ENCODE data around the gene CGB5.
A peak's percentile ranks its signal among the peaks of the same experiment; 100 is the strongest.

CGB5 gene

DNA sequence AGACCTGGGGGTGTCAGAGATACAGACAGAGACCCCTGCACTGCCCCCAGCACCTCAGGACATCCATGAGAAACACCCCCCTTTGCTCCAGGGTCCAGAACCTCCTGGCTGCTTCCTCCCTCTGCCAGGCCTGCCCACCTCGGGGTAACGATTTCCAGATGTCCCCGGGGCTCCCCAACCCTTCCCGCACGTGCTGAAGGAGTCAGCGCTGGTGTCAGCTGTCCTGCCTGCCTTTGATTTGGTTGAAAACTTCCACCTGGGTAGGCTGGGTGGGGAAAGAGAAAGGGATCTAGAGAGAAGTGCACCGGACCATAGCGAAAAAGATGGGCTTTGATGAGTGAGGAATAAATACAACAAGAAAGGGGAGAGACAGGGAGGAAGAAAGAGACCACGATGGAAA lies 15.4 kb downstream of the CGB5 start:
- no peak for DNase-seq

DNA sequence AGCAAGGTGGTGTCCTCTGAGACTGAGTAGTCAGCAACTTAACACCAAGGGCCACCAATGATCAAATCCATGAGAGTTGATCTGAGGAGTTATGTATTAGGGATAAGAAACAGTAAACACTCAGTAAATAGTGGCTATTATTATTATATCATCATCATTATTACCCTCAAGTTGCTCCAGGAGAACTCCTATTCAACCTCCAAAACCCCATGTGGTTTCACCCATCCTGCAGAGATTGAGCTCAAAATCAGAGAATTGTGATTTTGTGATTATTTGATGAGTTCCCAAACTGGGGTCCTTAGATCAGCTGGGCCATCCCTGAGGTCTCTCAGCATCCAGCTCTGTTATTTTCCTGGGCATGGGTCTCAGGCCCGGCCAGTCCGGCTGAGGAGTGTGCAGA lies 17.4 kb downstream of the CGB5 start:
- DNase-seq = no peak

DNA sequence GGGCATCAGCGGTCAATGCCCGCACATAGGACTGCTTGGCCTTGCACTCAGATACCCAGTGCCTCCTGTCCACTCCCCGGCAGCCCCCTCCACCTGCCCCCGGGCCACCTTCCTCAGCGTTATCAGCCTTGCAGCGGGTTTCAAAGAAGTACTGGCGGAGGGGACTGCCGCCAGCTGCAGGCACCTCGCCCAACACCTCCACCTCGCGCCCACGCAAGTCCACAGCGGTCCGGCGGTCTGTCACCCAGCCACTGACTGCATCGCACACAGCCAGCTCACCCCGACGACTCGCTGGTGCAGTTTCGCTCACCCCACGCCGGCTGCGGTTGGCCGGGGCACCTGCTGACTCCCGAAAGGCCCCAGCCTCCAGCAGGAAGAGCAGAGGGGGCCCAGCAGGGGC lies 17.8 kb downstream of the CGB5 start:
- no peak for DNase-seq

DNA sequence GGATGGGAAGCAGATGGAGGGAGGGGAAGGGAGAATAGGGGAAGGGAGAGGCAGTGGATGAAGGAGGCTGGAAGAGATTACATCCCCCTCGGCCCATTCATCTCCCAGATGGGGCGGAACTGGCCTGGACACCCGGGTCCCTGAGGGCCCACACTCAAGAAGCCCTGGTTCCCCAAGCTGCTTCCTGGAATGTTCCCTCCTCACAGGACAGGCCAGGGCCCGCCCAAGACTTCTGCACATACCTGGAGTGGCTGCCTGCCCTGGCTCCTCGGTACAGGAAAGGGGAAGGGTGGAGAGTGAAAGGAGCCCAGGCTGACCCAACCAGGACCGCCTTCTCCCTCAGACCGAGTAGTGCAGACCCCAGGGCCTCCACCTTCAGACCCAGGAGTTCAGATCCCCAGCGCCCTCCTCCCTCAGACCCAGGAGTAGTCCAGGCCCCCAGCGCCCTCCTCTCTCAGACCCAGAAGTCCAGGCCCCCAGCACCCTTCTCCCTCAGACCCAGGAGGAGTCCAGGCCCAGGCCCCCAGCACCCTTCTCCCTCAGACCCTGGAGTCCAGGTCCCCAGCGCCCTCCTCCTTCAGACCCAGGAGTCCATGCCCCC lies 20.5 kb downstream of the CGB5 start:
- no peak for DNase-seq

DNA sequence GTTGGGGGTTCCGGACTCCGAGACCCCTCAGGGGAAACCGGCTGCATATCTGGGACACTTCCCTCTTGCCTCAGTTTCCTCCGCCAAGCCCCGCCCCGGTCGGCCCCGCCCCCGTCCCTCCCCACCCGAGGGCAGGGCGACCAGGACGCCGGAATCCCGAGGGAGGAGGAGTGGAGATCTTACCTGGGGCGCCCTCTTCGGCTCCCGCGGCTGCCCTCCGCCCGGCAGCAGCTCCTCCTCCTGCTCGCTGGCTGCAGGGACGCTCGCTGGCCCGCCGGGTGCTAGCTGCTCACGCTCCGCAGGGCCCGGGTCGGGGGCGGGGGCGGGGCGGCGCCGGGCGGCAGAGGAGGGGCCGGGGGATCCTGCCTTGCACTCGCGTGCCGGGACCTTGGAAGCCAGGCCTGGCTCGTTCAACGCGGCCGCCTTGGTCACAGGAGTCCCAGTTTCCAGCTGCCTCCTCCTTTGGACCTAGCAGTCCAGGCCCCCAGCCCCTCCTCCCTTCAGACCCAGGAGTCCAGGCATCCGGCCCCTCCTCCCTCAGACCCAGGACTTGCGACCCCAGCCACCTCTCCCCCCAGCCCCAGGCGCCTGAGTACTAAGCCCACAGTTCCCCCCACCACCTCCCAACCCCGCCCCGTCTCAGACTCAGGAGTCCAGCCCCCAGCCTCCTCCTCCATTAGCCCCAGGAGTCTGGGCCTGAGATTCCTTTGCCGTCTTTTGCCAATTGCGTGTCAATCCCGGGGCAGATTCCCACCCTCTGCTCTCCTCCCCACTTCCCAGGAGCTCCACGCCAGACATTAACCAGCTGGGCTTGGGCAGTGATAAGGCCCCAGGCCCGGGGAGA lies 21.3 kb downstream of the CGB5 start, which contains the start of gene NTF4:
TSS of gene NTF4 (minus strand) at position 51 of the 844 bp plus-strand sequence. CDS start 2,821 bp downstream, outside the sequence.
- DNase-seq = no peak

DNA sequence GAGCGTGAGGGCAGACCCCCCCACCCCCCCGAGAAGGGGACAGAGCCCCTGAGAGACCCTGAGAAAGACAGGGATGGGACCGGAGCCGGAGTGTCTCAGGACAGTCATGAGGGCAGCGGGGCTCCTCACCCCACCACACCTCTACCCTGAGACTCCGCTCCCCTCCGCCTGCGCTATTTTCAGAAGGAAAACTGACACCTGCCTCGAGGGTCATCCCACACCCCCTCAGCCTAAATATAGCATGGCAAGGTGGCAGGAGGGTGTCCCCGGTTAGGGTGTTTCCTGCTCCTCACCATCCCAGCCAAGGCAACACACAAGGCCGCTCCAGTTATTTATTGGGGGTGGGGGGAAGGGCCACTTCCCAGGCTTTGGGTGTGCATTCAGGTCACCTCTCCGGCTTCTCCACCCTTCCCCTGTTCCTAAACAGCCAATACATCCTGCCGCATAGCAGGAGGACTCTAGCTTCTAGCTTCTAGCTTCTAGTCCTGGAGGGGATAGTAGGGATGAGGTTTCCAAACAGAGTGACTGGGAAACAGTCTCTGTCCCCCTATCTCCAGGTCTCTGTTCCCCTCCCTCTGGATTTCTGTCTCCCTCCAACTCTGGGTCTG lies 22.4 kb downstream of the CGB5 start:
- no peak for DNase-seq

DNA sequence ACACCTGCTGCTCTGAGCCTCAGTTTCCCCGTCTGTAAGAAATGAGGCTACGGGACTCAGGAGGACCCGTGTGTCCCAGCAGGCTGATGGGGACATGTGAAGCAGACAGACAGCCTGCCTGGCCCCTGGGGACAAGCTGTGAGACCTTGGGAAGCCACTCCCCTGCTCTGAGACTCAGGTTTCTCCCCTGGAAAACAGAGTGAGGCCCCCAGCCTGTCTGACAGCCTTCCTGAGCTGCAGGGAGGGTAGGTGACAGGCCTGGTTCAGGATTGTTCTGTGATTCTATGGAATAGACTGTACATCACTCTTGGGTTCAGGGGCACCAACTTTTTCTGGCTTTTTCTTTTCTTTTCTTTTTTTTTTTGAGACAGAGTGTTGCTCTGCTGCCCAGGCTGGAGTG lies 23.9 kb downstream of the CGB5 start:
- no peak for DNase-seq

DNA sequence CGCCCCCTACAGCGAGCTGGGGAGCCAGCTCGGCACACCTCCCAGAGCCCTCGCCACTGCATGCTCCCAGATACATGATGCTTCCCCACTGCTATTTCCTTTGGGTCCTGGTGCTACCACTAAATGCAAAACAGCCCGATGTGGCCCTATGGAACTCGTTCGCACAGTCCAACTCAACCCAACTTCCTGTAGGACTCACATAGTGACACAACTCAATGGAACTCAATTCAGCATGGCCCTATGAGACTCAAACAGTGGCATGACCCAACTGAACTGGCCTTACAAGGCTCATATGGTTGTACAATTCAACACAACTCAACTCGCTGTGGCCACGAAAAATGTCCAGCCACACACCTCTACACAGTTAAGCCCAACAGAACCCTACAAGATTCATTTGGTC lies 25.4 kb downstream of the CGB5 start:
- DNase-seq = no peak

DNA sequence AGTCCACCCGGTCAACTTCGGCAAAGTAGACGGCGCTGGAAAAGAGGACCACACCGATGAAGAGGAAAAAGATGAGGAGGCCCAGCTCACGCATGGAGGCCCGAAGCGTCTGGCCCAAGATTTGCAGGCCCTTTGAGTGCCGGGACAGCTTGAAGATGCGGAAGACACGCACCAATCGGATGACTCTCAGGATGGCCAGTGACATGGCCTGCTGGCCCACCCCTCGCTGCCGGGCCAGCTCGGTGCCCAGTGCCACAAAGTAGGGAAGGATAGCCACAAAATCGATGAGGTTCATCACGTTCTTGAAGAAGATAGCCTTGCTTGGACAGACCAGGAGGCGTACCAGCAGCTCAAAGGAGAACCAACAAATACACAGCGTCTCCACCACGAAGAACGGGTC lies 26.8 kb downstream of the CGB5 start:
- no peak for DNase-seq

DNA sequence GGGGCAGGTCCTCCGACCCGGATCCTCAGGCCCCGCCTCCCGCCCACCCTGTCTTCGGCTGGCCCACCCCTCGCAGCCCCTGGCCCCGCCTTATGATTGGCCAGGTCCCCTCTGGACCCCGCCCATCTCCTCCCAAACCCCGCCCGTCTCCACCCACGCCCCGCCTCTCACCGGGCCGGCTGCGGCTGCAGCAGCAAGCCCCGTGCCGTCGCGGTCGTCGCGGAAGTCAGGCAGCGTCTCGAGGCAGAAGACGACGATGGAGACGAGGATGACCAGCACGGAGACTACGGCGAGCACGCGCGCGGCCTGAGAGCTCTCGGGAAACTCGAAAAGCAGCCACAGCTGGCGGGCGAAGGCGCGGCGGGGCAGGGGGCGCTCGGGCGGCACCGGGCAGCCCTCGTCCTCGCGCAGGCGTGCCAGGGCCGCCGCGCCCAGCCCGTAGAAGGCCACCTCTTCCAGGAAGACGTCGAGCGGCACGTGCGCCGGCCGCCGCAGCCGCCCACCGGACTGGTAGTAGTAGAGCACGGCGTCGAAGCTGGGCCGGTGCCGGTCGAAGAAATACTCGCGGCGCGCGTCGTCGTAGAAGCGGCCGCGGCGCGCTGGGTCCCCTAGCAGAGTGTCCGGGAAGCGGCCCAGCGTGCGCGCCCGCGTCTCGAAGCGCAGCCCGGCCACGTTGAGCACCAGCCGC lies 28.4 kb downstream of the CGB5 start:
- DNase-seq = peak in 1 of 2 donors; percentile 24

DNA sequence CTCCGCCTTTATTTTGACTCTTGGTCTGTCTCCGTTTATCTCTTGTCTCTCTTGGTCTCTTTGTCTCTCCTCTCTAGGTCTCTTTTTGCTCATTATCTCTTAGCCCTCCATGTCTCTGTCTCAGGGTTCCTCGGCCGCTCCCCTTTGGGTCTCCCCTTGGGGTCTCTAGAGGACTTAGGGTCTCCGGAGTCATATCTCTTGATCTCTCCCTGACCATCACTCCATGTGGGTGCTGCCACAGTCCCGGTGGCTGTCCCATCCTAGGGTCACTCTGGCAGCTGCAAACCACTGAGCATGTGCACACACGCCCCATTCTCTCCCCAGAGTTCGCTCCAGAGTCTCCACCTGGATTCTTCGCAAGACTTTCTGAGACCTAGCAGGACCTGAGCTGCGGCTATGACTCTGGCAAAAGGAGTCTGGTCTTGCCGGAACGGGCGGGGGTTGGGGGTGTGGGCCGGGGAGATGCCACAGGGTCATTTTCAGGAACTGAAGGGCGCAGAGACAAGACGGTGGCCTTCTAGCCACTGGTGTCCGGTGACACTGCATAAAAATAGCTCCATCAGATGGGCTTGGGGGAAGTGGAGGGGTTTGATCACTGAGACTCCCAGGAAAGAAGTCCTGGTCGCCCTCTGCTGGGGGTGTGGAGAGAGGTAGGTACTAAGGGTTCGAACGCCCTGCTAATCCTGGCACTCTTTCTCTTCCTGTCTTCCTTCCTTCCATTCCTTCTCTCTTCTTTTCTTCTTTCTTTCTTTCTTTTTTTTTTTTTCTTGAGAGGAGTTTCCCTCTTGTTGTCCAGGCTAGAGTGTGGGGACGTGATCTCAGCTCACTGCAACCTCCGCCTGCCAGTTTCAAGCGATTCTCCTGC lies 30.1 kb downstream of the CGB5 start:
- no peak for DNase-seq

DNA sequence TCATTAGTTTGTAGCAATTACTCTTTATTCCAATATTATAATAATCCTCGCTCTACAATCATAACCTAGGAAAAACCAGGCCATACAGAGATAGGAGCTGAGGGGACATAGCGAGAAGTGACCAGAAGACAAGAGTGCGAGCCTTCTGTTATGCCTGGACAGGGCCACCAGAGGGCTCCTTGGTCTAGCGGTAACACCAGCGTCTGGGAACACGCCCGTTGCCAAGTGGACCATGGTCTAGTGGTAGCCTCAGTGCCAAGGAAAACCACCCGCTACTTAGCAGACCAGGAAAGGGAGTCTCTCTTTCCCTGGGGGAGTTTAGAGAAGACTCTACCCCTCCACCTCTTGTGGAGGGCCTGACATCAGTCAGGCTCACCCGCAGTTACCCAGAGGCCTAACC lies 31.2 kb downstream of the CGB5 start:
- DNase-seq = peak; percentile 32 to 35

DNA sequence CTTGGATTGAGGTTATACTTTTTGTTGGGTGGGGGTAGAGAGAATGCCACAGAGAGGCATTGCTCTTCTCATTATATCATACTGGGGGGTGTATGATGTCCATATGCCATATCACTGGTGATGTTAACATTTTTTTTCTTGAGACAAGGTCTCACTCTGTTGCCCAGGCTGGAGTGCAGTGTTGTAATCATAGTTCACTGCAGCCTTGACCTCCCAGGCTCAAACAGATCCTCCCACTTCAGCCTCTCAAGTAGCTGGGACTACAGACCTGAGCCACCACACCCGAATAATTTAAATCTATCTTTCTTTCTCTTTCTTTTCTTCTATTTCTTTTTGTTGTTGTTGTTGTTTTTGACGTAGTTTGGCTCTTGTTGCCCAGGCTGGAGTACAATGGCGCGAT lies 36.7 kb downstream of the CGB5 start:
- no peak for DNase-seq

DNA sequence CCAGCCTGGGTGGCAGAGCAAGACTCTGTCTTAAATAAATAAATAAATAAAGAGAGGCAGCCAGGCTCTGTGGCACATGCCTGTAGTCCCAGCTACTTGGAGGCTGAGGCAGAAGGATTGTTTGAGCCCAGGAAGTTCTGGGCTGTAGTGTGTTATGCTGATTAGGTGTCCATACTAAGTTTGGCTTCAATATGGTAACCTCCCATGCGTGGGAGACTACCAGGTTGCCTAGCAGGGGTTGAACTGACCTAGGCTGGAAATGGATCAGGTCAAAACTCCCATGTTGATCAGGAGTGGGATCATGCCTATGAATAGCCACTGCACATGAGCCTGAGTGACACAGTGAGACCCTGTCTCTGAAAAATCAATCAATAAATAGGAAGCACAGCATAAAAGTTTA lies 37.6 kb downstream of the CGB5 start:
- DNase-seq = no peak

DNA sequence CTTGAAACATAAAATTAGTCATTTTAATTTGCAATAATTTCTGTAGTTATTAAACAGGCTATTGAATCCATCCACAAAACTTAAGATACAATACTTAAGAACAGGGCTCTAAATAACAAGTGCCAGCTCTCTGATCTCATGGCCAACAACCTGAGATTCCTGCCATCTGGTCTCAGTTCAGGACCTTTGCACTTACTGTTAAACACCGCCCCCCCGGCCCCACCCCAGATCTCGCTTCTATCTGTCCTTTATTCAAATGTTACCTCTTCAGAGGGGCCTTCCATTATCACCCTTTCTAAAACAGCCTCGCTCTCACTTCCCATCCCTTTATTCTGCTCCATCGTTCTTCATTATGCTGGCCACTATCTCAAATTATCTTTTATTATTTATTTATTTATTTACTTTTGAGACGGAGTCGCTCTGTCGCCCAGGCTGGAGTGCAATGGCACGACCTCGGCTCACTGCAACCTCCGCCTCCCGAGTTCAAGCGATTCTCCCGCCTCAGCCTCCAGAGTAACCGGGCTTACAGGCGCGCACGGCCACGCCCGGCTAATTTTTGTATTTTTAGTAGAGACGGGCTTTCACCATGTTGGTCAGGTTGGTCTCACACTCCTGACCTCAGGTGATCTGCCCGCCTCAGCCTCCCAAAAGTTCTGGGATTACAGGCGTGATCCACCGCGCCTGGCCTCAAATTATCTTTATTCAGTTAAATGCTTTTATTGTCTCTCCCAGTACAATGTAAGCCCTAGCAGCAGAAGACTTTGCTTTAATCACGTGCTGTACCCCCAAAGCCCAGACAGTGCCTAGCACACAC lies 40.8 kb downstream of the CGB5 start:
- no peak for DNase-seq

DNA sequence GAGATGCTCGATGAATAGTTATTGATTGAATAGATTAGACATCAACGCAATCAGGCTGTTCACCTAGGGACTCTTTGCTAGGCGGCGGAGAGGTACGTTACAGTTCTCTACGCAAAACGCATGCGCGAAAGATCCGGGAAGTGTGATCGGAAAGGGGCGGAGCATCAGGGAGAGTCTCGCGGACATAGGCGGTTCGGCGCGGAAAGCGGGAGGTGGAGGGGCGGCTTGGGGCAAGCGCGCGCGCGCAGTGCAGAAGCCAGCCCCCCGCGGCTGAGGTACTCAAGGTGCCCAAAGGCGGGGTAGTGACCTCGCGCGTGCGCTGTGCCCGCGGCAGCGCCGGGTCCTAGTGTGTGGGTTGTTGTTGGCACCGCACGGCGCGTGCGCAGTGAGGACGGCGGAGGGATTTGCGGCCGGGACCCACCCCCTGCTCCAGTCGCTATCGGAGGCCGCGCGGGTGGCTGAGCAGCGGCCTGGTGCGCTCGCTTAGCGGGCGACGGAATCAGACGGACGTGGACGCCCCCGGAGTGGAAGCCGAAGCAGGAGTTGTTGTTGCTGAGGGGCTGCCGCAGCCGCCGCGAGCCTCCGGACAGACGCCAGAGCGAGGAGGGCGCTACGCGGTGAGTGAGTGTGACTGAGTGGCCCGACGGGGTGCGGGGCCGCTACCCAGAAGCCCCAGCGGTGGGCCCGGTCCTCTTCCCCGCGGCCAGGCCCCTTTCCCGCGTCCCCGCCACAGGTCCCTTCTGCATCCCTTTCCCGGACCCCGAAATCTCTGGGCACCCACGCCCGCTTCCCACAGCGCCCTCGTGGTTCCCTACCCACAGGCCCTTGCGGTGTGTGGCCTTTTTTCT lies 41.6 kb downstream of the CGB5 start, which contains the start of gene SNRNP70:
TSS of gene SNRNP70 (plus strand) at position 432 of the 848 bp plus-strand sequence. CDS start 964 bp downstream, outside the sequence.
- peak; percentile 100 for DNase-seq

DNA sequence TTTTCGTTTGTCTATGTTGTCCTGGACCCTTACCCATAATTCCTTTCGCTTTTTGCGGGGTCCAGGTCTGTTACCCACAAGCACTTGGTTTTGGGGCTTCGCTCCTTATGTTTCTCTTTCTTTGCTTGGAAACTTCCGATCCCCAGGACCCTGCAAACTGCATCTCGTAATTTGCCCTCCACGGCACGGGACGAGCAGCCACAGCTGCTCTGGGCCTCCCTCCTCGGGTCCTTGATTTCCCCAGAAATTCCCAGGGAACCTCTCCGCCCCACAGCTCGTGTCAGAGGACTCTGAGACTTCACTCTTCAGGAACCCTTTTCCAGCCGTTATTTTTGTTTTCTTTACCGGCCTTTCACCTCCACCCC lies 42.2 kb downstream of the CGB5 start:
- DNase-seq = no peak

DNA sequence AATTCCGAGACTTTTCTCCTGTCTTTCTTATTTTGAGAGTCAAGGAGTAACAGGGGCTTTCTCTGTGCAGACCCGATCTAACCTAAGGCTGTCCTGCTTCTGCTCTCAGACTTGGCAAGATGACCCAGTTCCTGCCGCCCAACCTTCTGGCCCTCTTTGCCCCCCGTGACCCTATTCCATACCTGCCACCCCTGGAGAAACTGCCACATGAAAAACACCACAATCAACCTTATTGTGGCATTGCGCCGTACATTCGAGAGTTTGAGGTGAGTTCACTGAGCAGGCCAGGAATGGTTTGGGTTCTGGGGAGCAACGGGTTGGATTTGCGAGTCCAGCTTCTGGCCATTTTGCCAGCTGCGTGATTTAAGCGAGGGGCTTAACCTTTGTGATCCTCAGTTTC lies 42.6 kb downstream of the CGB5 start:
- no peak for DNase-seq

DNA sequence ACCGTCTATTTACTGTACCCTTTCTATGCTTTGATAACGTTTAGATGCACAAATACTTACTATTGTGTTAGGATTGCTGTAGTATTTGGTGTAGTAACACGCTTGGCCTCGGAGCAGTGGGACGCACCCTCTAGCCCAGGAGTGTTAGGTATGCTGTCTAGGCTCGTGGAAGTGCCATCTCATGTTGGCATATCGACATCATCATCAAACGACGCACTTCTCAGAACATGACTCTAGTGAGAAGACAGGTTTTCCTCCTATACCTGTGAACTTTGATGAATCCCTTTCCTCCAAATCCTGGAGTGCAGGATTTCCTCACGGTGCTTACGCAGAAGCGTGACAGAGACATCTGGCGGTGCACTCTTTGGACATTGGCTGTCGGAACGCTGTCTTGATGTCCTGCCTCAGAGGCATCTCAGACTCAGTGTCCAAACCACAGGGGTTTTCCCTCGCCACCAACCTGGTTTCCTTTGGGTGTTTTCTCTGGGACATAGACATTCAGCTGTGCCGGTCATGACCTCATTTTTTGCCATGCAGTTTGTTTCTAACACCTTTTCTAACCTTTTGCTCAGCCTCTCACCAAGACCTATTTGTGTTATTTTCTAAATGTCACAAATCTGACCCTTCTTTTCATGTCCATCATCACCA lies 47.9 kb downstream of the CGB5 start:
- no peak for DNase-seq

DNA sequence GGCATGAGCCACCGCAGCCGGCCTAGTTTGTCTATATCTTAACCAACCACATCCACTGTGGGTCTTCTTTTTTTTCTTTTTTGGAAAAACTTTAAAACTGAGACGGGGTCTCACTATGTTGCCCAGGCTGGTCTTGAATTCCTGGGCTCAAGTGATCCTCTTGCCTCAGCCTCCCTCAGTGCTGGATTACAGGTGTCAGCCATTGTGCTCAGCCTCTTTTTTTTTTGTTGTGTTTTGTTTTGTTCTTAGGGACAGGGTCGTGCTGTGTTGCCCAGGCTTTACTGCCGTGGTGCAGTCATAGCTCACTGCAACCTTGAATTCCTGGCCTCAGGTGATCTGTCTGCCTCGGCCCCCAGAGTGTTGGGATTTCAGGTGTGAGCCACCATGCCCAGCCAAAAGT lies 49.0 kb downstream of the CGB5 start:
- DNase-seq = no peak

Data from CD4-positive, alpha-beta T cell treated with Interferon alpha-2 for 1 hour (primary cell).